IMR-90 (cell line): ENCODE measurements around the gene WDFY2. TPM values are rescaled to one million over a fixed set of nuclear protein-coding genes. Genes with fewer than 3 reads are reported as not detected.
A peak's percentile ranks its signal among the peaks of the same experiment; 100 is the strongest.

Source experiments
- ATAC-seq: fragments of 200-7000 bp; cut with Tn5 transposase; 2 replicates; pipeline ENCODE4 v1.9.1; 2020; ENCODE audit warnings: low read depth, mild to moderate bottlenecking, moderate library complexity
- BruUV-seq: library from RNA; stranded (reverse); fragments of 400-500 nt; replicated peaks from 2 replicates; lab custom pipeline; 2021; lab: Mats Ljungman, UMichigan
- CTCF ChIA-PET: fragments of 300-600 bp; formaldehyde crosslinking; extraction: SDS; loops from one replicate; lab custom pipeline; 2021; ENCODE audit warnings: antibody characterized with exemption; lab: Yijun Ruan, JAX
- POLR2A ChIA-PET: fragments of 300-600 bp; sonication (Branson Sonifier 250); formaldehyde crosslinking; loops from one replicate; lab custom pipeline; 2022; ENCODE audit warnings: antibody characterized with exemption; ENCODE audit not compliant: unreplicated experiment; lab: Charles Lee
- DNase-seq: peaks from one replicate; pipeline ENCODE4 v3.0.0; 2013
- H2AFZ ChIP-seq: replicated peaks from 2 replicates; pipeline ENCODE3; 2013; ENCODE audit warnings: low read length, mild to moderate bottlenecking; ENCODE audit not compliant: poor library complexity
- H2AK5ac ChIP-seq: 2 replicates; pipeline ENCODE4 v1.6.1; 2013; ENCODE audit warnings: low read depth, low read length, inconsistent platforms
- H2AK9ac ChIP-seq: replicated peaks from 2 replicates; pipeline ENCODE3; 2013; ENCODE audit warnings: mild to moderate bottlenecking, low read depth, low read length, moderate library complexity; ENCODE audit not compliant: poor library complexity
- H2BK120ac ChIP-seq: 2 replicates; pipeline ENCODE4 v1.6.1; 2013; ENCODE audit warnings: low read depth, low read length, inconsistent platforms
- H2BK15ac ChIP-seq: 3 replicates; pipeline ENCODE4 v1.6.1; 2013; ENCODE audit warnings: low read depth, low read length, inconsistent platforms
- H2BK20ac ChIP-seq: 2 replicates; pipeline ENCODE4 v1.6.1; 2013; ENCODE audit warnings: low read depth, mild to moderate bottlenecking, inconsistent platforms, low read length, moderate library complexity
- H2BK5ac ChIP-seq: 2 replicates; pipeline ENCODE4 v1.6.1; 2013; ENCODE audit warnings: mild to moderate bottlenecking, low read depth, low read length, inconsistent platforms; ENCODE audit not compliant: poor library complexity, severe bottlenecking
- H3K14ac ChIP-seq: replicated peaks from 2 replicates; pipeline ENCODE4 v1.6.1; 2013; ENCODE audit warnings: low read depth, low read length, inconsistent platforms
- H3K18ac ChIP-seq: 2 replicates; pipeline ENCODE4 v1.6.1; 2013; ENCODE audit warnings: low read depth, low read length, control low read depth
- H3K23ac ChIP-seq: 2 replicates; pipeline ENCODE4 v1.6.1; 2013; ENCODE audit warnings: low read depth, low read length, inconsistent platforms
- H3K27ac ChIP-seq: 2 replicates; pipeline ENCODE4 v1.5.1; 2013; ENCODE audit warnings: mild to moderate bottlenecking, control low read depth, low read length; ENCODE audit not compliant: insufficient read depth
- H3K27me3 ChIP-seq: 2 replicates; pipeline ENCODE4 v1.6.1; 2013; ENCODE audit warnings: low read length; ENCODE audit not compliant: control insufficient read depth, insufficient read depth
- H3K36me3 ChIP-seq: 2 replicates; pipeline ENCODE4 v1.6.1; 2013; ENCODE audit warnings: low read length, mixed read lengths; ENCODE audit not compliant: control insufficient read depth, insufficient read depth
- H3K4ac ChIP-seq: 2 replicates; pipeline ENCODE4 v1.6.1; 2013; ENCODE audit warnings: low read depth, low read length, inconsistent platforms
- H3K4me1 ChIP-seq: 2 replicates; pipeline ENCODE4 v1.6.1; 2013; ENCODE audit warnings: low read length, mixed read lengths; ENCODE audit not compliant: control insufficient read depth, insufficient read depth
- H3K4me2 ChIP-seq: 2 replicates; pipeline ENCODE4 v1.6.1; 2013; ENCODE audit warnings: low read depth, mild to moderate bottlenecking, control low read depth, low read length, moderate library complexity
- H3K4me3 ChIP-seq: 2 replicates; pipeline ENCODE4 v1.5.1; 2013; ENCODE audit warnings: low read depth, mild to moderate bottlenecking, control low read depth, low read length, moderate library complexity; ENCODE audit not compliant: insufficient read depth
- H3K56ac ChIP-seq: 2 replicates; pipeline ENCODE4 v1.6.1; 2013; ENCODE audit warnings: low read length, inconsistent platforms; ENCODE audit not compliant: insufficient read depth; ENCODE audit errors: extremely low read depth
- H3K79me1 ChIP-seq, 2 experiments: 2 replicates each; pipeline ENCODE4 v1.6.1; 2013; ENCODE audit warnings: low read length in 2 of 2, inconsistent platforms in 1 of 2, low read depth in 1 of 2
- H3K9ac ChIP-seq: 2 replicates; pipeline ENCODE4 v1.6.1; 2013; ENCODE audit warnings: low read depth, low read length, control low read depth
- H3K9me1 ChIP-seq: 2 replicates; pipeline ENCODE4 v1.6.1; 2013; ENCODE audit warnings: low read length, inconsistent platforms; ENCODE audit not compliant: insufficient read depth
- H3K9me3 ChIP-seq: 2 replicates; pipeline ENCODE4 v1.6.1; 2013; ENCODE audit warnings: low read length; ENCODE audit not compliant: control insufficient read depth, insufficient read depth
- H4K20me1 ChIP-seq: 2 replicates; pipeline ENCODE4 v1.6.1; 2013; ENCODE audit warnings: low read length, inconsistent platforms; ENCODE audit not compliant: insufficient read depth
- H4K5ac ChIP-seq: 2 replicates; pipeline ENCODE4 v1.6.1; 2013; ENCODE audit warnings: mild to moderate bottlenecking, low read depth, low read length, control low read depth
- H4K8ac ChIP-seq, 2 experiments: 2 replicates each; pipeline ENCODE4 v1.6.1; 2013; ENCODE audit warnings: low read depth in 2 of 2, low read length in 2 of 2, control low read depth in 1 of 2, inconsistent platforms in 1 of 2
- H4K91ac ChIP-seq: 2 replicates; pipeline ENCODE4 v1.6.1; 2013; ENCODE audit warnings: low read depth, low read length, inconsistent platforms; ENCODE audit not compliant: insufficient read depth
- BHLHE40 ChIP-seq: fragments of 150-350 bp; IDR thresholded peaks from 2 replicates; pipeline ENCODE4 v1.6.1; 2016; ENCODE audit warnings: mild to moderate bottlenecking, low read depth, low read length
- CEBPB ChIP-seq: IDR thresholded peaks from 2 replicates; pipeline ENCODE4 v1.6.1; 2012; ENCODE audit warnings: low read depth, low read length, improper control_type of control experiment
- CHD1 ChIP-seq: IDR thresholded peaks from 2 replicates; pipeline ENCODE4 v1.6.1; 2012; ENCODE audit warnings: low read depth, low read length, improper control_type of control experiment
- FOS ChIP-seq: fragments of 150-350 bp; IDR thresholded peaks from 2 replicates; pipeline ENCODE4 v1.6.1; 2016; ENCODE audit warnings: low read depth, low read length
- MAFK ChIP-seq: IDR thresholded peaks from 2 replicates; pipeline ENCODE4 v1.6.1; 2012; ENCODE audit warnings: low read depth, low read length, improper control_type of control experiment
- MAZ ChIP-seq: IDR thresholded peaks from 2 replicates; pipeline ENCODE4 v1.6.1; 2012; ENCODE audit warnings: low read depth, mild to moderate bottlenecking, low read length, improper control_type of control experiment, moderate library complexity, borderline replicate concordance
- MXI1 ChIP-seq: IDR thresholded peaks from 2 replicates; pipeline ENCODE4 v1.6.1; 2012; ENCODE audit warnings: low read depth, mild to moderate bottlenecking, low read length, moderate library complexity, borderline replicate concordance
- NFE2L2 ChIP-seq: fragments of 150-350 bp; IDR thresholded peaks from 2 replicates; pipeline ENCODE4 v1.6.1; 2016; ENCODE audit warnings: low read depth, mild to moderate bottlenecking, low read length
- POLR2A ChIP-seq: IDR thresholded peaks from 2 replicates; pipeline ENCODE4 v1.6.1; 2012; ENCODE audit warnings: mild to moderate bottlenecking, low read depth, low read length
- RAD21 ChIP-seq: IDR thresholded peaks from 2 replicates; pipeline ENCODE4 v1.6.1; 2012; ENCODE audit warnings: low read length, improper control_type of control experiment
- RCOR1 ChIP-seq: IDR thresholded peaks from 2 replicates; pipeline ENCODE4 v1.6.1; 2012; ENCODE audit warnings: mild to moderate bottlenecking, low read length, improper control_type of control experiment; ENCODE audit not compliant: insufficient replicate concordance
- RFX5 ChIP-seq: IDR thresholded peaks from 2 replicates; pipeline ENCODE4 v1.8.0; 2012; ENCODE audit warnings: low read depth, mild to moderate bottlenecking, low read length, moderate library complexity
- SMC3 ChIP-seq: fragments of 150-350 bp; IDR thresholded peaks from 2 replicates; pipeline ENCODE4 v1.6.1; 2016; ENCODE audit warnings: low read depth, mild to moderate bottlenecking, antibody characterized with exemption, low read length, moderate library complexity
- USF2 ChIP-seq: fragments of 150-350 bp; IDR thresholded peaks from 2 replicates; pipeline ENCODE4 v1.6.1; 2017; ENCODE audit warnings: mild to moderate bottlenecking, antibody characterized with exemption, low read length, low read depth
- WGBS, 2 experiments: methylation state at CpG; one replicate each; pipeline versions ENCODE4 v1.1.5 to v1.1.7; 2013; ENCODE audit warnings: missing lambda C conversion rate in 2 of 2; ENCODE audit not compliant: insufficient read length in 1 of 2; ENCODE audit errors: extremely low coverage in 2 of 2; 5-methylcytosine and 5-hydroxymethylcytosine counted together
- dilution Hi-C: fragments of 300-500 bp; cut with HindIII; formaldehyde crosslinking; loops from one replicate; pipeline ENCODE4 v1.14.3; 2018; ENCODE audit warnings: low sequenced_read_pairs; ENCODE audit not compliant: unreplicated experiment
- in situ Hi-C: fragments of 300-500 bp; cut with MboI; formaldehyde crosslinking; loops from 3 replicates; pipeline ENCODE4 v1.14.3; 2019; ENCODE audit warnings: low sequenced_read_pairs, inconsistent platforms, mixed read lengths
- intact Hi-C: fragments of 100-400 bp; cut with micrococcal nuclease; formaldehyde crosslinking; loops from 2 replicates; pipeline ENCODE4 v1.10.0; 2022
- polyA plus RNA-seq, 3 experiments: library from polyadenylated mRNA; depleted of rRNA; stranded (reverse); fragments of >200 nt; gene quantifications; 2 replicates each; pipeline ENCODE4 v1.2.3, GENCODE V29; 2012; ENCODE audit warnings: low replicate concordance in 1 of 3
- total RNA-seq: library from RNA; depleted of rRNA; stranded (reverse); fragments of >200 nt; gene quantifications from 2 replicates; pipeline ENCODE4 v1.2.3, GENCODE V29; 2012
- TF ChIP-seq, protein P1 (sequence below): fragments of 150-350 bp; IDR thresholded peaks from 2 replicates; pipeline ENCODE4 v1.6.1; 2016; ENCODE audit warnings: low read depth, mild to moderate bottlenecking, low read length, moderate library complexity, borderline replicate concordance
- TF ChIP-seq, protein P2 (sequence below): conservative IDR thresholded peaks from 2 replicates; pipeline ENCODE4 v1.5.1; 2012; ENCODE audit warnings: mild to moderate bottlenecking, low read depth, low read length, improper control_type of control experiment

Gene WDFY2
- total and polyA plus RNA-seq, 2 of the 4 experiments (the other 2 are of a cell fraction), result 4.3 to 5.4 TPM

DNA sequence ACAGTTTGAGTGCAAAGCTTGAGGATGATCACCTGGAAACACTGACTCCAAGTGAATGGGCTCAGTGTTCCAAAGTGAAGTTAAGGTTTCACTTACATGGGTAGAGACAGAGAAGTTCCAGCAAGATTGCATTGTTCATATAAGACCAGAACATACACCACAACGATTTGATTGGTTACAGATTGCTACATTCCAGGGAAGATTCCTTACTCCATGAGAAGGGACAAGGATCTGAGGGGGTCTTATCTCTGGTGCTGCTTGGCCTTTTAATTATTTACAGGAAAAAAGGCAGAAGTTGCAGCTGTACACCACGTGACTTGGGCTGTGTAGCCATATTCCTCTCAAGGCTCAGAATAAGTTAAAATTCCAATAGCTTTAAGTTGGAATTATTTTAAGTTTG, 12.3 kb downstream of the WDFY2 start:
- no TSS peak for BruUV-seq
- peak overlapping the region; percentile 10; the same call in 1 of the 2 replicates for H3K4me2 ChIP-seq
- H3K9me1 ChIP-seq, result peaks cover 5% of the 10 kb centered on the region
- no CpG with 5 or more reads among the region's 2 CpGs for WGBS, 2 experiments
- intact Hi-C loops, result no loop called here
- H3K27me3 ChIP-seq, result no peaks in the 10 kb centered on the region
- peaks cover 8% of the 10 kb centered on the region for H3K4me1 ChIP-seq
- H3K36me3 ChIP-seq, result no peaks in the 10 kb centered on the region
- no peak overlapping the region for H3K27ac ChIP-seq
- no peak for TF ChIP-seq SMC3
- TF ChIP-seq, protein P1, sequence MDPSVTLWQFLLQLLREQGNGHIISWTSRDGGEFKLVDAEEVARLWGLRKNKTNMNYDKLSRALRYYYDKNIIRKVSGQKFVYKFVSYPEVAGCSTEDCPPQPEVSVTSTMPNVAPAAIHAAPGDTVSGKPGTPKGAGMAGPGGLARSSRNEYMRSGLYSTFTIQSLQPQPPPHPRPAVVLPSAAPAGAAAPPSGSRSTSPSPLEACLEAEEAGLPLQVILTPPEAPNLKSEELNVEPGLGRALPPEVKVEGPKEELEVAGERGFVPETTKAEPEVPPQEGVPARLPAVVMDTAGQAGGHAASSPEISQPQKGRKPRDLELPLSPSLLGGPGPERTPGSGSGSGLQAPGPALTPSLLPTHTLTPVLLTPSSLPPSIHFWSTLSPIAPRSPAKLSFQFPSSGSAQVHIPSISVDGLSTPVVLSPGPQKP, result no peak
- TF ChIP-seq MAFK, result no peak
- TF ChIP-seq FOS, result no peak
- no peak for TF ChIP-seq MAZ
- no peak for TF ChIP-seq USF2
- no peak for TF ChIP-seq RAD21
- TF ChIP-seq POLR2A, result no peak
- no peak for TF ChIP-seq NFE2L2
- TF ChIP-seq RFX5, result no peak
- no peak for TF ChIP-seq CHD1
- TF ChIP-seq BHLHE40, result no peak
- TF ChIP-seq MXI1, result no peak
- no peak for TF ChIP-seq CEBPB
- TF ChIP-seq, protein P2, sequence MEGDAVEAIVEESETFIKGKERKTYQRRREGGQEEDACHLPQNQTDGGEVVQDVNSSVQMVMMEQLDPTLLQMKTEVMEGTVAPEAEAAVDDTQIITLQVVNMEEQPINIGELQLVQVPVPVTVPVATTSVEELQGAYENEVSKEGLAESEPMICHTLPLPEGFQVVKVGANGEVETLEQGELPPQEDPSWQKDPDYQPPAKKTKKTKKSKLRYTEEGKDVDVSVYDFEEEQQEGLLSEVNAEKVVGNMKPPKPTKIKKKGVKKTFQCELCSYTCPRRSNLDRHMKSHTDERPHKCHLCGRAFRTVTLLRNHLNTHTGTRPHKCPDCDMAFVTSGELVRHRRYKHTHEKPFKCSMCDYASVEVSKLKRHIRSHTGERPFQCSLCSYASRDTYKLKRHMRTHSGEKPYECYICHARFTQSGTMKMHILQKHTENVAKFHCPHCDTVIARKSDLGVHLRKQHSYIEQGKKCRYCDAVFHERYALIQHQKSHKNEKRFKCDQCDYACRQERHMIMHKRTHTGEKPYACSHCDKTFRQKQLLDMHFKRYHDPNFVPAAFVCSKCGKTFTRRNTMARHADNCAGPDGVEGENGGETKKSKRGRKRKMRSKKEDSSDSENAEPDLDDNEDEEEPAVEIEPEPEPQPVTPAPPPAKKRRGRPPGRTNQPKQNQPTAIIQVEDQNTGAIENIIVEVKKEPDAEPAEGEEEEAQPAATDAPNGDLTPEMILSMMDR, result no peak
- TF ChIP-seq RCOR1, result no peak
- no peak for ATAC-seq
- no peak overlapping the region for H4K91ac ChIP-seq
- 0 out of 2 replicates have a peak overlapping the region, but pooled peaks have one; percentile 30 for H4K5ac ChIP-seq
- peak overlapping the region; percentile 41; the same call in 1 of the 2 replicates for H3K23ac ChIP-seq
- in situ Hi-C loops, result no loop called here
- H4K20me1 ChIP-seq, result no peaks in the 10 kb centered on the region; the same call in 1 of the 2 replicates
- H3K4me3 ChIP-seq, result no peak overlapping the region
- no peak overlapping the region for H3K9ac ChIP-seq
- dilution Hi-C loops, result no loop called here
- no peak overlapping the region for H3K56ac ChIP-seq
- peak overlapping the region in 1 of 2 experiments; percentile 74; a peak in 2 of 4 replicates for H4K8ac ChIP-seq
- H2AK9ac ChIP-seq, result no peak overlapping the region
- peak overlapping the region; percentile 52; the same call in 1 of the 2 replicates for H3K4ac ChIP-seq
- peak overlapping the region; percentile 50 for H2BK5ac ChIP-seq
- H2BK120ac ChIP-seq, result 0 out of 2 replicates have a peak overlapping the region, but pooled peaks have one; percentile 48
- no peak overlapping the region for H2BK15ac ChIP-seq
- DNase-seq, result no peak
- ChIA-PET POLR2A (interaction anchor here (1.2 kb wide), 1 partner anchor 11 kb away, joined by 4 read pairs; no protein-coding TSS in a partner anchor), CTCF (interaction anchor here (0.6 kb wide), 2 partner anchors 18 to 77 kb away, joined by 3 read pairs; no protein-coding TSS in a partner anchor)
- peak overlapping the region; percentile 90 for H3K14ac ChIP-seq
- H2BK20ac ChIP-seq, result no peak overlapping the region; the same call in 1 of the 2 replicates
- no peaks in the 10 kb centered on the region for H3K9me3 ChIP-seq
- H3K79me1 ChIP-seq, result peaks cover 34 to 72% of the 10 kb centered on the region in 2 experiments
- H2AFZ ChIP-seq, result no peak overlapping the region
- H2AK5ac ChIP-seq, result no peak overlapping the region
- no peak overlapping the region; the same call in 1 of the 2 replicates for H3K18ac ChIP-seq
